HEK293 (cell line): Measurements from ENCODE around the gene TRAPPC2L.

ENCODE experiments used
- CTCF ChIA-PET: fragments of 350-600 bp; formaldehyde crosslinking; extraction: SDS; loops from one replicate; lab custom pipeline; 2021; ENCODE audit warnings: antibody characterized with exemption; lab: Yijun Ruan, JAX
- POLR2A ChIA-PET: fragments of 300-600 bp; formaldehyde crosslinking; extraction: SDS; loops from one replicate; lab custom pipeline; 2020; ENCODE audit warnings: antibody characterized with exemption, inconsistent platforms; lab: Yijun Ruan, JAX
- H3K27ac ChIP-seq: fragments of 200-500 bp; sonication (Bioruptor generic); 2 replicates; pipeline ENCODE4 v1.5.1; 2014; ENCODE audit warnings: low read depth, low read length, control low read depth, inconsistent platforms; ENCODE audit errors: extremely low read depth
- H3K36me3 ChIP-seq, 2 experiments: fragments of 200-500 bp in 1 of 2; sonication (Bioruptor generic) in 1 of 2; 1 replicate in 1 of 2; 2 replicates in 1 of 2; pipeline ENCODE4 v1.5.1; 2014 to 2017; ENCODE audit warnings: inconsistent platforms in 2 of 2, low read length in 2 of 2; ENCODE audit not compliant: control insufficient read depth in 2 of 2, insufficient read depth in 1 of 2
- H3K4me1 ChIP-seq: fragments of 200-500 bp; sonication (Bioruptor generic); 2 replicates; pipeline ENCODE4 v1.5.1; 2014; ENCODE audit warnings: mild to moderate bottlenecking, low read length, inconsistent platforms; ENCODE audit not compliant: control insufficient read depth, insufficient read depth
- H3K4me3 ChIP-seq: 2 replicates; pipeline ENCODE4 v1.5.1; 2011; ENCODE audit warnings: low read depth, mild to moderate bottlenecking, control low read depth, low read length, moderate library complexity
- H3K9me3 ChIP-seq: fragments of 200-500 bp; sonication (Bioruptor generic); 2 replicates; pipeline ENCODE4 v1.5.1; 2014; ENCODE audit warnings: low read depth, low read length, inconsistent platforms; ENCODE audit not compliant: control insufficient read depth, insufficient read depth
- ELK4 ChIP-seq: IDR thresholded peaks from 2 replicates; pipeline ENCODE4 v1.6.1; 2011; ENCODE audit warnings: mild to moderate bottlenecking, low read depth, low read length, borderline replicate concordance
- GLI4 ChIP-seq: fragments of 450-650 bp; formaldehyde crosslinking; IDR thresholded peaks from 2 replicates; pipeline ENCODE4 v1.5.1; 2016; ENCODE audit warnings: missing biosample characterization, missing genetic modification characterization
- HOXA7 ChIP-seq: sonication (generic); formaldehyde crosslinking; IDR thresholded peaks from 2 replicates; pipeline ENCODE4 v1.8.1; 2022; ENCODE audit warnings: missing genetic modification reagents, borderline replicate concordance
- KLF7 ChIP-seq: fragments of 450-650 bp; formaldehyde crosslinking; IDR thresholded peaks from 2 replicates; pipeline ENCODE4 v1.5.1; 2016; ENCODE audit warnings: missing biosample characterization, missing genetic modification characterization, borderline replicate concordance
- OVOL3 ChIP-seq: fragments of 450-650 bp; formaldehyde crosslinking; IDR thresholded peaks from 2 replicates; pipeline ENCODE4 v1.5.1; 2016; ENCODE audit warnings: missing biosample characterization, missing genetic modification characterization
- PBX3 ChIP-seq: sonication (generic); formaldehyde crosslinking; IDR thresholded peaks from 2 replicates; pipeline ENCODE4 v1.8.1; 2022; ENCODE audit warnings: mild to moderate bottlenecking, moderate library complexity, missing genetic modification reagents
- PRDM1 ChIP-seq: fragments of 450-650 bp; formaldehyde crosslinking; IDR thresholded peaks from 2 replicates; pipeline ENCODE4; 2016; ENCODE audit warnings: missing biosample characterization, missing genetic modification characterization
- SP3 ChIP-seq: fragments of 450-650 bp; formaldehyde crosslinking; IDR thresholded peaks from 2 replicates; pipeline ENCODE4 v1.5.1; 2016; ENCODE audit warnings: missing biosample characterization, missing genetic modification characterization
- WT1 ChIP-seq: fragments of 450-650 bp; formaldehyde crosslinking; IDR thresholded peaks from 2 replicates; pipeline ENCODE4 v1.5.1; 2016; ENCODE audit warnings: missing biosample characterization, missing genetic modification characterization
- YY1 ChIP-seq: fragments of 450-650 bp; formaldehyde crosslinking; IDR thresholded peaks from 2 replicates; pipeline ENCODE4 v1.5.1; 2018; ENCODE audit warnings: missing biosample characterization, missing genetic modification characterization
- ZBTB21 ChIP-seq: fragments of 450-650 bp; formaldehyde crosslinking; IDR thresholded peaks from 2 replicates; pipeline ENCODE4 v1.5.1; 2017; ENCODE audit warnings: missing biosample characterization, missing genetic modification characterization
- ZNF19 ChIP-seq: fragments of 450-650 bp; formaldehyde crosslinking; IDR thresholded peaks from 2 replicates; pipeline ENCODE4; 2016; ENCODE audit warnings: missing biosample characterization, missing genetic modification characterization, low read depth
- ZNF202 ChIP-seq: fragments of 450-650 bp; formaldehyde crosslinking; IDR thresholded peaks from 2 replicates; pipeline ENCODE4 v1.5.1; 2016; ENCODE audit warnings: missing biosample characterization, missing genetic modification characterization, borderline replicate concordance
- ZNF239 ChIP-seq: fragments of 450-650 bp; formaldehyde crosslinking; IDR thresholded peaks from 2 replicates; pipeline ENCODE4 v1.5.1; 2016; ENCODE audit warnings: missing biosample characterization, missing genetic modification characterization
- ZNF24 ChIP-seq: fragments of 450-650 bp; formaldehyde crosslinking; IDR thresholded peaks from 2 replicates; pipeline ENCODE4 v1.5.1; 2016; ENCODE audit warnings: missing biosample characterization, missing genetic modification characterization
- ZNF362 ChIP-seq: fragments of 450-650 bp; formaldehyde crosslinking; IDR thresholded peaks from 2 replicates; pipeline ENCODE4 v1.5.1; 2016; ENCODE audit warnings: missing biosample characterization, missing genetic modification characterization
- ZNF366 ChIP-seq: fragments of 450-650 bp; formaldehyde crosslinking; conservative IDR thresholded peaks from 2 replicates; pipeline ENCODE4 v1.5.1; 2016; ENCODE audit warnings: missing biosample characterization, missing genetic modification characterization
- ZNF394 ChIP-seq: fragments of 450-650 bp; formaldehyde crosslinking; IDR thresholded peaks from 2 replicates; pipeline ENCODE4 v1.5.1; 2016; ENCODE audit warnings: missing biosample characterization, missing genetic modification characterization, mild to moderate bottlenecking, moderate library complexity, borderline replicate concordance
- ZNF433 ChIP-seq: fragments of 450-650 bp; formaldehyde crosslinking; IDR thresholded peaks from 2 replicates; pipeline ENCODE4 v1.5.1; 2016; ENCODE audit warnings: missing biosample characterization, missing genetic modification characterization, low read depth
- ZNF449 ChIP-seq: fragments of 450-650 bp; formaldehyde crosslinking; IDR thresholded peaks from 2 replicates; pipeline ENCODE4 v1.5.1; 2017; ENCODE audit warnings: missing biosample characterization, mild to moderate bottlenecking, missing genetic modification characterization, moderate library complexity
- ZNF513 ChIP-seq: fragments of 450-650 bp; IDR thresholded peaks from 2 replicates; pipeline ENCODE4 v1.5.1; 2018; ENCODE audit warnings: missing biosample characterization, missing genetic modification characterization
- ZNF561 ChIP-seq: fragments of 450-650 bp; IDR thresholded peaks from 2 replicates; pipeline ENCODE4 v1.5.1; 2018; ENCODE audit warnings: missing biosample characterization, missing genetic modification characterization, borderline replicate concordance
- ZNF571 ChIP-seq: fragments of 450-650 bp; formaldehyde crosslinking; IDR thresholded peaks from 2 replicates; pipeline ENCODE4 v1.5.0; 2017; ENCODE audit warnings: missing biosample characterization, missing genetic modification characterization
- ZNF580 ChIP-seq: fragments of 450-650 bp; formaldehyde crosslinking; IDR thresholded peaks from 2 replicates; pipeline ENCODE4 v1.5.1; 2016; ENCODE audit warnings: missing biosample characterization, missing genetic modification characterization
- ZNF621 ChIP-seq: fragments of 450-650 bp; formaldehyde crosslinking; IDR thresholded peaks from 2 replicates; pipeline ENCODE4 v1.5.1; 2017; ENCODE audit warnings: missing biosample characterization, missing genetic modification characterization
- ZNF639 ChIP-seq: fragments of 450-650 bp; formaldehyde crosslinking; IDR thresholded peaks from 2 replicates; pipeline ENCODE4 v1.5.1; 2016; ENCODE audit warnings: missing biosample characterization, missing genetic modification characterization
- ZNF707 ChIP-seq: fragments of 450-650 bp; formaldehyde crosslinking; IDR thresholded peaks from 2 replicates; pipeline ENCODE4 v1.5.1; 2016; ENCODE audit warnings: missing biosample characterization, missing genetic modification characterization
- ZNF747 ChIP-seq: fragments of 450-650 bp; formaldehyde crosslinking; IDR thresholded peaks from 2 replicates; pipeline ENCODE4 v1.5.1; 2016; ENCODE audit warnings: missing biosample characterization, missing genetic modification characterization
- ZNF776 ChIP-seq: fragments of 450-650 bp; formaldehyde crosslinking; IDR thresholded peaks from 2 replicates; pipeline ENCODE4 v1.5.0; 2017; ENCODE audit warnings: missing biosample characterization, missing genetic modification characterization, borderline replicate concordance

The TRAPPC2L gene

GRCh38 chr16:88869673-88869980 lies 12.7 kb downstream of the TRAPPC2L start:
- TF ChIP-seq ZBTB21 (no peak), ZNF639 (tag by site-specific recombination) (no peak), ZNF394 (tag by site-specific recombination) (no peak), ZNF513 (tag by site-specific recombination) (no peak), OVOL3 (tag by site-specific recombination) (no peak), ZNF747 (no peak), PBX3 (CRISPR knock-in tag) (no peak), SP3 (tag by site-specific recombination) (no peak), PRDM1 (no peak), ZNF24 (tag by site-specific recombination) (no peak), ZNF366 (tag by site-specific recombination) (no peak), ZNF580 (no peak), ZNF621 (tag by site-specific recombination) (no peak), ZNF449 (tag by site-specific recombination) (no peak), ZNF202 (tag by site-specific recombination) (no peak), YY1 (tag by site-specific recombination) (no peak), ZNF707 (no peak), ZNF433 (tag by site-specific recombination) (no peak), ZNF19 (tag by site-specific recombination) (no peak), GLI4 (tag by site-specific recombination) (no peak)
- CTCF ChIA-PET = no interaction called here
- no peaks in the 10 kb centered on the region for H3K4me1 ChIP-seq

GRCh38 chr16:88870608-88871348 lies 13.9 kb downstream of the TRAPPC2L start:
- Histone ChIP-seq H3K36me3 (no peaks in the 10 kb centered on the region), H3K4me1 (no peaks in the 10 kb centered on the region), H3K9me3 (no peaks in the 10 kb centered on the region), H3K27ac (no peak overlapping the region), H3K4me3 (no peak overlapping the region)
- CTCF ChIA-PET = interaction anchor here (0.7 kb wide), 1 partner anchor 13 kb away, joined by 3 read pairs; no protein-coding TSS in a partner anchor
- POLR2A ChIA-PET = no interaction called here
- TF ChIP-seq ZNF366 (tag by site-specific recombination) (no peak), ELK4 (no peak), ZNF571 (tag by site-specific recombination) (no peak), ZNF776 (tag by site-specific recombination) (no peak), ZNF239 (tag by site-specific recombination) (no peak), HOXA7 (no peak), KLF7 (tag by site-specific recombination) (no peak), ZNF362 (tag by site-specific recombination) (no peak), ZNF561 (tag by site-specific recombination) (no peak), WT1 (no peak)

More at GRCh38 chr16:88869673-88869980, 12.7 kb downstream of the TRAPPC2L start:
- H3K4me3 ChIP-seq = no peak overlapping the region
- no peak overlapping the region for H3K27ac ChIP-seq
- POLR2A ChIA-PET = no interaction called here
- no peaks in the 10 kb centered on the region for H3K36me3 ChIP-seq
- no peaks in the 10 kb centered on the region for H3K9me3 ChIP-seq
